ENCODE data around the gene MALL.
"Not testable (repeated sequence)": the region's sequence is repeated elsewhere in the genome, so short reads cannot be mapped to it uniquely, and the experiment has no call there.

- TF ChIP-seq, protein P1, sequence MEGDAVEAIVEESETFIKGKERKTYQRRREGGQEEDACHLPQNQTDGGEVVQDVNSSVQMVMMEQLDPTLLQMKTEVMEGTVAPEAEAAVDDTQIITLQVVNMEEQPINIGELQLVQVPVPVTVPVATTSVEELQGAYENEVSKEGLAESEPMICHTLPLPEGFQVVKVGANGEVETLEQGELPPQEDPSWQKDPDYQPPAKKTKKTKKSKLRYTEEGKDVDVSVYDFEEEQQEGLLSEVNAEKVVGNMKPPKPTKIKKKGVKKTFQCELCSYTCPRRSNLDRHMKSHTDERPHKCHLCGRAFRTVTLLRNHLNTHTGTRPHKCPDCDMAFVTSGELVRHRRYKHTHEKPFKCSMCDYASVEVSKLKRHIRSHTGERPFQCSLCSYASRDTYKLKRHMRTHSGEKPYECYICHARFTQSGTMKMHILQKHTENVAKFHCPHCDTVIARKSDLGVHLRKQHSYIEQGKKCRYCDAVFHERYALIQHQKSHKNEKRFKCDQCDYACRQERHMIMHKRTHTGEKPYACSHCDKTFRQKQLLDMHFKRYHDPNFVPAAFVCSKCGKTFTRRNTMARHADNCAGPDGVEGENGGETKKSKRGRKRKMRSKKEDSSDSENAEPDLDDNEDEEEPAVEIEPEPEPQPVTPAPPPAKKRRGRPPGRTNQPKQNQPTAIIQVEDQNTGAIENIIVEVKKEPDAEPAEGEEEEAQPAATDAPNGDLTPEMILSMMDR (IDR thresholded peaks at IDR 0.05) = not testable (repeated sequence)
- TF ChIP-seq POLR2AphosphoS5, POLR2A (IDR thresholded peaks at IDR 0.05): not testable (repeated sequence)
Measured at GRCh38 chr2:110154828-110155227, 39.2 kb upstream of the MALL start.

All from upper lobe of left lung (tissue), 4 donors.